Right lobe of liver (tissue), 6 donors: Measurements from ENCODE around the gene TAF4B. TPM values are rescaled to one million over a fixed set of nuclear protein-coding genes. Genes with fewer than 3 reads are reported as not detected.
"Not testable (repeated sequence)": the region's sequence is repeated elsewhere in the genome, so short reads cannot be mapped to it uniquely, and the experiment has no call there.

Experiments
- ATAC-seq, 4 donors: fragments of 200-7000 bp; cut with Tn5 transposase; one replicate each; pipeline ENCODE4 v1.9.1; 2020; ENCODE audit warnings: mild to moderate bottlenecking in 4 of 4, moderate library complexity in 4 of 4
- DNase-seq, 3 donors: peaks; one replicate each; pipeline ENCODE4 v3.0.0-alpha.2; 2020
- H3K27ac ChIP-seq, 3 donors: fragments of 200-600 bp; one replicate each; pipeline ENCODE4 v1.8.0; 2022
- H3K27me3 ChIP-seq, 2 donors: fragments of 200-600 bp; one replicate each; pipeline ENCODE4 v1.8.0; 2022
- H3K36me3 ChIP-seq, 4 donors: fragments of 200-600 bp; sonication (generic) in 1 of 4; one replicate each; pipeline versions ENCODE4 v1.5.1 to v1.8.0; 2017 to 2022; ENCODE audit warnings: control low read depth in 1 of 4
- H3K4me1 ChIP-seq, 4 donors: fragments of 200-600 bp; sonication (generic) in 1 of 4; one replicate each; pipeline versions ENCODE4 v1.5.1 to v1.8.0; 2017 to 2022; ENCODE audit warnings: control low read depth in 1 of 4
- H3K4me3 ChIP-seq, 3 donors: fragments of 200-600 bp; one replicate each; pipeline ENCODE4 v1.8.0; 2022
- H3K9me3 ChIP-seq, 4 donors: fragments of 200-600 bp; sonication (generic) in 1 of 4; one replicate each; pipeline versions ENCODE4 v1.5.1 to v1.8.0; 2017 to 2022; ENCODE audit warnings: control low read depth in 1 of 4
- CTCF ChIP-seq, 4 donors: fragments of 200-600 bp in 3 of 4; fragments of 450-650 bp in 1 of 4; IDR thresholded peaks; one replicate each; pipeline versions ENCODE4 v1.5.1 to v1.8.0; 2016 to 2022; ENCODE audit warnings: antibody characterized with exemption in 4 of 4, mild to moderate bottlenecking in 2 of 4
- POLR2A ChIP-seq: fragments of 450-650 bp; IDR thresholded peaks from one replicate; pipeline ENCODE4 v1.6.1; 2017; ENCODE audit warnings: antibody characterized with exemption, mild to moderate bottlenecking
- WGBS: methylation state at CpG from one replicate; pipeline ENCODE4 v1.1.6; 2018; ENCODE audit warnings: low coverage, low lambda C conversion rate; ENCODE audit not compliant: insufficient coverage; ENCODE audit errors: missing lambda C conversion rate; 5-methylcytosine and 5-hydroxymethylcytosine counted together
- intact Hi-C, 2 donors: fragments of 100-400 bp; cut with DNase I; formaldehyde crosslinking; loops; one replicate each; pipeline versions ENCODE4 v1.11.2 to v1.14.1; 2022
- total RNA-seq, 6 experiments: library from RNA; depleted of rRNA in 2 of 6; stranded (reverse); fragments of >200 nt in 2 of 6; fragmentation: NEBNext Ultra II Directional in 3 of 6; extraction: Animal tissue kit (Norgen Biotek cat#: 25700) in 3 of 6; gene quantifications; one replicate each; pipeline versions ENCODE4 v1.1.0 to v1.2.4, GENCODE V29; 2016 to 2023
- donor health status: DM: no; HTN: yes; CAD: no.
- donor health status: DM: no; HTN: no; CAD: no.
- donor health status: DM: no; HTN: no; CAD: no.
- donor health status: DM: no; HTN: yes; CAD: no.
- donor health status: DM: no; HTN: yes; CAD: no.

TAF4B gene
- total RNA-seq, 6 experiments from 2014 or later: 0.09 to 0.44 (median 0.31) TPM

- H3K4me3 ChIP-seq: no peak overlapping the region
- DNase-seq: no peak
- H3K27me3 ChIP-seq: no peaks in the 10 kb centered on the region
- no peak for ATAC-seq
- no peaks in the 10 kb centered on the region for H3K4me1 ChIP-seq
- no peak overlapping the region for H3K27ac ChIP-seq
- intact Hi-C loops: no loop called here
- 62% methylated on average over 1 of the region's 1 CpG for WGBS
- no peak for TF ChIP-seq CTCF (IDR thresholded peaks at IDR 0.05)
- no peaks in the 10 kb centered on the region for H3K9me3 ChIP-seq
- H3K36me3 ChIP-seq: no peaks in the 10 kb centered on the region
Measured at GRCh38 chr18:26293982-26294381, 67.7 kb downstream of the TAF4B start.

- Histone ChIP-seq H3K4me3 (no peak overlapping the region), H3K4me1 (no peaks in the 10 kb centered on the region), H3K27me3 (no peaks in the 10 kb centered on the region), H3K9me3 (no peaks in the 10 kb centered on the region), H3K27ac (no peak overlapping the region), H3K36me3 (no peaks in the 10 kb centered on the region)
- TF ChIP-seq CTCF (IDR thresholded peaks at IDR 0.05) (no peak), POLR2A (no peak)
- ATAC-seq: no peak
- WGBS: 86% methylated on average over 8 of the region's 8 CpGs
- intact Hi-C loops: no loop called here
- DNase-seq: no peak
Measured at GRCh38 chr18:26298107-26298506, 71.9 kb downstream of the TAF4B start.

DNA sequence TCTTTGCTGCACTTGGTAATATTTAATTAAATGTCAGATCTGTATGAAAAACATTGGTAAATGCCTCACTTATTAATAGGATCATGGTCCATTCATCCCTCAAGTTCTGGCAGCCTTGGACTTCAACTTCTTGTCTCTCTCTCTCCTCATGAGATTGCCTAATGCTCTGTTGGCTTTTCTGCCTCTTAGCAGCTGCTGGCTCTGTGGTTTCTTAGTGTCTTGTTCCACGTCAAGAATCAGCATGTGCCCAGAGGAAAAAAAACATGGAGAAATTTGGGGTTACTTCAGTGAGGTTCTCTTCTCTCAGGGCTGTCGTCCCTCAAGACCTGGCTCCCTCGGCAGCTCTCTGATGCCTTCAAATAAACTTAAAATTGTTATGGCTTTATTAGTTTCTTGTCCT is 75.4 kb downstream of the TAF4B start:
- Histone ChIP-seq H3K27me3 (no peaks in the 10 kb centered on the region), H3K9me3 (no peaks in the 10 kb centered on the region), H3K36me3 (no peaks in the 10 kb centered on the region), H3K27ac (no peak overlapping the region), H3K4me1 (no peaks in the 10 kb centered on the region), H3K4me3 (no peak overlapping the region)
- ATAC-seq: no peak
- WGBS: 55% methylated on average over 3 of the region's 3 CpGs
- no peak for DNase-seq
- TF ChIP-seq POLR2A (no peak), CTCF (IDR thresholded peaks at IDR 0.05) (no peak)
- intact Hi-C loops: no loop called here

DNA sequence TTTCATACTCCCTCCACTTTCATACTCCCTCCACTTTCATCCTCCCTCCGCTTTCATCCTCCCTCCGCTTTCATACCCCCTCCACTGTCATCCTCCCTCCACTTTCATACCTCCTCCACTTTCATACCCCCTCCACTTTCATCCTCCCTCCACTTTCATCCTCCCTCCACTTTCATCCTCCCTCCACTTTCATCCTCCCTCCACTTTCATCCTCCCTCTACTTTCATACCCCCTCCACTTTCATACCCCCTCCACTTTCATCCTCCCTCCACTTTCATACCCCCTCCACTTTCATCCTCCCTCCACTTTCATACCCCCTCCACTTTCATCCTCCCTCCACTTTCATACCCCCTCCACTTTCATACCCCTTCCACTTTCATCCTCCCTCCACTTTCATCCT is 77.0 kb downstream of the TAF4B start:
- H3K4me3 ChIP-seq, intact Hi-C loops, H3K36me3 ChIP-seq, ATAC-seq, DNase-seq, H3K27ac ChIP-seq, H3K4me1 ChIP-seq, H3K27me3 ChIP-seq, H3K9me3 ChIP-seq: not testable (repeated sequence)
- WGBS: 81% methylated on average over 2 of the region's 2 CpGs

DNA sequence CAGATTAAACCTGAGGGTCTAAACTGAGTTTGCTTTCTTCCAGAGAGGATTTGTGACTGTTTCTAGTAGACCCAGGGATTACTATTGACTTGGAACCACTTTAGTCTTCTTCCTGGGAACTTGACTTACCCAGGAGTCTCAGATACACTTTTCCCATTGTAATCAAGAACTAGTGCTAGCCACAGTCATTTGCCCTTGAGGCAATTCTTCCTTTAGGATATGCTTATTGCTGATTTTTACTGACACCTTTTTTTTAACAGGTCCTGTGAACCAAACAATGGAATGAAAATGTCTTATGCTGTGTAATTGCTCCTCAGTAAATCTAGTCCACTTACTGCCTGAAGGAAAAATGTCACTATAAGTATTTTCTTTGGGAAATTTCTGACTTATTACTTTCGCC is 78.3 kb downstream of the TAF4B start:
- DNase-seq (no peak), ATAC-seq (no peak)
- WGBS: 78% methylated on average over 1 of the region's 1 CpG
- no peak overlapping the region for H3K4me3 ChIP-seq
- no peaks in the 10 kb centered on the region for H3K4me1 ChIP-seq
- TF ChIP-seq CTCF (IDR thresholded peaks at IDR 0.05): no peak
- TF ChIP-seq POLR2A: no peak
- H3K36me3 ChIP-seq: no peaks in the 10 kb centered on the region
- no peaks in the 10 kb centered on the region for H3K9me3 ChIP-seq
- H3K27ac ChIP-seq: no peak overlapping the region
- no peaks in the 10 kb centered on the region for H3K27me3 ChIP-seq
- intact Hi-C loops: no loop called here
